ENCODE measurements around the gene SAPCD2.

- no peak for TF ChIP-seq TAF1 (IDR thresholded peaks at IDR 0.05; ENCODE audit: low read depth)
- no peak for TF ChIP-seq CTCF (IDR thresholded peaks at IDR 0.05; ENCODE audit: poor library complexity, severe bottlenecking)
- peak; percentile 9 for TF ChIP-seq POLR2AphosphoS5 (IDR thresholded peaks at IDR 0.05)
- peak; percentile 84 for TF ChIP-seq MXI1 (conservative IDR thresholded peaks at IDR 0.05; ENCODE audit: poor library complexity, severe bottlenecking)
- TF ChIP-seq EP300 (conservative IDR thresholded peaks at IDR 0.05; ENCODE audit: poor library complexity, severe bottlenecking), result no peak
- no peak for TF ChIP-seq RAD21 (conservative IDR thresholded peaks at IDR 0.05)
- no peak for TF ChIP-seq EZH2 (IDR thresholded peaks at IDR 0.05; ENCODE audit: borderline replicate concordance, insufficient read depth, low read length, poor library complexity, severe bottlenecking)
Observed at GRCh38 chr9:137070201-137070905, at the start of gene SAPCD2.
